ACC112 (cell line): ENCODE data around the gene MCF2L.

ENCODE experiments used
- H2AFZ ChIP-seq: fragments of 200-600 bp; sonication (generic); one replicate; pipeline ENCODE4 v1.6.0; 2017; ENCODE audit warnings: antibody characterized with exemption, low read length; ENCODE audit not compliant: unreplicated experiment
- H3K27ac ChIP-seq: fragments of 200-600 bp; sonication (generic); 2 replicates; pipeline ENCODE4 v1.5.1; 2014; ENCODE audit warnings: low read depth, mild to moderate bottlenecking, antibody characterized with exemption, low read length, moderate library complexity
- H3K27me3 ChIP-seq: fragments of 200-600 bp; sonication (generic); 2 replicates; pipeline ENCODE4 v1.6.1; 2014; ENCODE audit warnings: mild to moderate bottlenecking, antibody characterized with exemption, low read length, moderate library complexity, mixed read lengths; ENCODE audit not compliant: insufficient read depth
- H3K36me3 ChIP-seq: fragments of 200-600 bp; sonication (generic); 2 replicates; pipeline ENCODE4 v1.6.1; 2016; ENCODE audit warnings: mild to moderate bottlenecking, antibody characterized with exemption, low read length, moderate library complexity, mixed read lengths; ENCODE audit not compliant: insufficient read depth
- H3K4me1 ChIP-seq: fragments of 200-600 bp; sonication (generic); one replicate; pipeline ENCODE4 v1.6.1; 2016; ENCODE audit warnings: low read length, mixed read lengths; ENCODE audit not compliant: insufficient read depth, unreplicated experiment, control insufficient read depth
- H3K4me3 ChIP-seq: fragments of 200-600 bp; sonication (generic); 2 replicates; pipeline ENCODE4 v1.5.1; 2014; ENCODE audit warnings: mild to moderate bottlenecking, low read depth, low read length
- H3K79me2 ChIP-seq: fragments of 200-600 bp; sonication (generic); one replicate; pipeline ENCODE4 v1.6.0; 2016; ENCODE audit warnings: low read length; ENCODE audit not compliant: control insufficient read depth, unreplicated experiment, insufficient read depth

Gene MCF2L

DNA sequence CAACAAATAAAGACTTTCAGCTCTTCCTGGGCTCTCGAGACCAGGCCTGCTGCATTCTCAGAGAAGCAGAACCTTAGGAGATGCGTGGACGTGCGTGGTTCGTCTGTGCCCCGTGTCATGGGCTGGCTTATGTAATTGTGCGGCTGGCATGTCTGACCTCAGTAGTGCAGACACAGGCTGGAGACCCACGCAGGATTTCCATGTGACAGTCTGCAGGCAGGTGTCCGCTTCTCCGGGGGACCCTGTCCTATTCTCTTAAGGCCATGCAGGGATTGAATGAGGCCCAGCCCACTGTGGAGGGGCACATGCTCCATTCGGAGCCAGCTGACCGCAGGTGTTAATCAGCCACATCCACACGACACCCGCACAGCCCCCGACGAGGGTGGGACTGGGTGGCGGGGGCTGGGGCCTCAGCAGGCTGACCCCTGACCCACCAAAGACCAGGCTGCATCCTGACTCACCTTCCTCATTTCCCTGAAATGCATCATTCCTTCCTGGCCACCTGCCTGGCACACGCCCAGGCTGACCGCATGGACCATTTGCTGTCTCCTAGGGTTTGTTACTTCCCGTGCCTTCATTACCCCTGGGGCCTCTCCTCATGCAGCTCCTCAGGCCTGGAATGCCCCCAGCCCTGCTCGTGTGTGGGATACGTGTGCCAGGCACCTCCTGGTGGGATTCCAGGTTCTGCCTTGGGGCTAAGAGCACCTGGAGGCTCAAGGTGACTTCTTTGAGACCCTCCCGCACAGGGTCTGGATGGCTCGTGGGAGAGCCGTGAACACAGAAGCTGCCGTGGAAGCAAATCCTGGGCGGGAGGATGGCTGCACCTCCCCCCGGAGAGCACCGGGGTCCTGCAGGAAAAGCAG is 10.7 kb upstream of the MCF2L start:
- Histone ChIP-seq H3K27ac (no peak overlapping the region), H3K4me3 (no peak overlapping the region), H3K36me3 (no peaks in the 10 kb centered on the region), H3K4me1 (no peaks in the 10 kb centered on the region), H3K79me2 (no peaks in the 10 kb centered on the region), H3K27me3 (peaks cover 51% of the 10 kb centered on the region), H2AFZ (no peak overlapping the region)

DNA sequence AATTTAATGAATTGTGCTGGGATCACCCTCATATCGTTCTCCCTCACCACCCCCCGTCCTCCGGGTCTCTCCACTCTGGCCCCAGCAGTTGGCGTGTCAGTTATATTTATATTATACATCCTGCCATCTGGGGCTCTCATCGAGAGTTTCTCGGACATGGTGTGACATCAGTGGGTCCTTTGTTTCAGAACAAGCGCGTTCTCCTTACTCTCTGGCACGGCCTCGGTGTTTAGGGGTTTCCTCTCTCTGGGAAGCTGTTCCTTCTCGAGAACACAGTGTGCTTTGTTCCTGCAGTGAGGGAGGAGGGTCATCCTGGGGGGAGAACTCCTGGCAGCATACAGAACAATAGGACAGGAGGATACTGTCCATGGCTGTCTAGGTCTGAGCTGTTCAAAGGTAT is 9.8 kb upstream of the MCF2L start:
- Histone ChIP-seq H3K36me3 (no peaks in the 10 kb centered on the region), H2AFZ (no peak overlapping the region), H3K4me3 (no peak overlapping the region), H3K79me2 (no peaks in the 10 kb centered on the region), H3K27me3 (peaks cover 47% of the 10 kb centered on the region), H3K27ac (no peak overlapping the region), H3K4me1 (no peaks in the 10 kb centered on the region)

DNA sequence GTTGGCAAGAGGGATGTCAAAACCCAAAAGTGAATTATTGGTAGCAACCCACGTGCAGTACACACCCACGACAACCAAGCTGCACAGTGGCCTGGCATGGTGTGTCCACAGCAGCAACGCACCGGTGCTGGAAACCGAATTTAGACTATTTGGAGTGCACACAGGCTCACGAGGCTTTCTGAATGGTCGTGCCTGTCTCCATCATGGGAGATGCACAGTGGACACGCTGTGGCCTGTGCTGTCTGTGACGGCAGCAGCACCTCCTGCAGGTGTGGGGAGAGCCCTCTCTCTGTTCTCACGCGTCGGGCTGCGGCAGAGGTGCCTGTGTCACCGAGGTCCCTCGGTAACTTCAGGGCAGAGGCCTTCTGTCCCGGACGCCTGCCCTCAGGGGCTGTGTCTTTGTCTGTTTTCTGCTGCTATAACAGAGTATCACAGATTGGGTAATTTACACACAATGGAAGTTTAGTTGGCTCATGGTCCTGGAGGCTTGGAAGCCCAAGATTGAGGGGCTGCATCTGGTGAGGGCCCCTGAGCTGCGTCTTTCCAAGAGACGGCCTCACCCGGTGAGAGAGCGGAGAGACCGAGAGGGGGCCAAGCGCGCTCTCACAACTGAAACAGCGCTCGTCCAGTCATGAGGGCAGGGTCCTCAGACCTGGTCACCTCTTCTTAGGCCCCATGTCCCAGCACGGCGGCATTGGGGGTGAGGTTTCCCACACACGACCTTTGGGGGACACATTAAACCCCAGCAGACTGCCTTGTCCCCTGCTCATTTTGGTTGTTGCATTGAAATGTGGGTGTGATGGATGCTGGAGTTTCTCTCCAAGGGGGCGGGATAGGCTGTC is 9.1 kb upstream of the MCF2L start:
- Histone ChIP-seq H3K27me3 (peaks cover 47% of the 10 kb centered on the region), H3K79me2 (no peaks in the 10 kb centered on the region), H2AFZ (no peak overlapping the region), H3K4me3 (no peak overlapping the region), H3K36me3 (no peaks in the 10 kb centered on the region), H3K4me1 (no peaks in the 10 kb centered on the region), H3K27ac (no peak overlapping the region)

DNA sequence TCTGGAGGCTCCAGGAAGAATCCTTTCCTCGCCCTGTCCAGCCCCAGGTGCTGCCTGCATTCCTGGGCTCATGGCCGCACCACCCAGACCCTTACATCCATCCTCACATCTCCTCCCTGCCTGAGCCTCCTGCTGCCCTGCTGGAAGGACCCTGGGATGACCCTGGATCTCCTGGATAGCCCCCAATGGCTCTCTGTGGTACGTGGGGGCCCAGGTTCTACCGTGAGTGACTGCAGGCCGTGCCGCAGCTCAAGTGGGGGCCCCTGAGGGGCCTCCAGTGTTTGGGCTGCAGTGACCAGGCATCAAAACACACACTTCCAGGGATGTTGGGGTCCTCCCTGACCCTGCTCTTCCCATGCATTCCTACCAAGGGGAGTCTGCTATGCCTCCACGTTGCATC is 8.3 kb upstream of the MCF2L start:
- H3K36me3 ChIP-seq: no peaks in the 10 kb centered on the region
- no peaks in the 10 kb centered on the region for H3K79me2 ChIP-seq
- H3K4me3 ChIP-seq: no peak overlapping the region
- H3K4me1 ChIP-seq: no peaks in the 10 kb centered on the region
- no peak overlapping the region for H3K27ac ChIP-seq
- H2AFZ ChIP-seq: no peak overlapping the region
- H3K27me3 ChIP-seq: peaks cover 47% of the 10 kb centered on the region

DNA sequence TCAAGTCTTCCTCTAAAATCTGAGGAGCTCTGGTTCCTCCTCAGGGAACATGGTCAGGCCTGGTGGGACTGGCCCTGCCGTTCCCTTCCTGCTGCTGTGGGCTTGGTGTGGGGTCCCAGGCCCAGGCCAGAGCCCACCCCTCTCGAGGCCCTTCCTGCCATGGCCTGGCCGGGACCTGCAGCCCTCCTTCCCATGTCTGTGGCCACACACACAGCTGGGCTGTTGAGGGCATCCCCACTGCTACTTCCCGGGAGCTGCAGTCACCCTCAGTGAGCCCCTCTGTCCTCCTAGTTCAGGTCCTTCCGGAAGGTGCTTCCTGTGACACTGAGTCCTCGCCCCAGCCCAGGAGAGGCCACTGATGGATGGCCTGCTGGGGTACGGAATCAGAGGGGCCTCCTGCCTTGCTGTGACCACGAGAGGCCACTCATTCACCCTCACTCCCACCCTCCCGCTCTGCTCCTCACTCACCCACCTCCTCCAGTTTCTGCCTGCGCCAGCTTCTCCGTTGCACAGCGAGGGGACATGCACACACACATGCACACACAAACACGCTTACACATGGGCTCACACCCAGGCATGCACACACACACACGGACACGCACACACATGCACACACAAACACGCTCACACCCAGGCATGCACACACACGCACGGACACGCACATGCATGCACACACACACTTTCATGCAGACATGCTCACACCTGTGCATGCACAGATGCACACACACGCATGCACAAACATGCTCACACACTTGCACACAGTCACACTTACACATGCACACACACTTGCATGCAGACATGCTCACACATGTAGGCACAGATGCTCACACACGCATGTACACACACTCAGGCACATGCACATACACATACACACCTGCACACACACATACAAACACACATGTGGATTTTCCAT is 7.3 kb upstream of the MCF2L start:
- Histone ChIP-seq H3K27ac (no peak overlapping the region), H2AFZ (no peak overlapping the region), H3K36me3 (no peaks in the 10 kb centered on the region), H3K4me3 (no peak overlapping the region), H3K4me1 (no peaks in the 10 kb centered on the region), H3K27me3 (peaks cover 49% of the 10 kb centered on the region), H3K79me2 (no peaks in the 10 kb centered on the region)

DNA sequence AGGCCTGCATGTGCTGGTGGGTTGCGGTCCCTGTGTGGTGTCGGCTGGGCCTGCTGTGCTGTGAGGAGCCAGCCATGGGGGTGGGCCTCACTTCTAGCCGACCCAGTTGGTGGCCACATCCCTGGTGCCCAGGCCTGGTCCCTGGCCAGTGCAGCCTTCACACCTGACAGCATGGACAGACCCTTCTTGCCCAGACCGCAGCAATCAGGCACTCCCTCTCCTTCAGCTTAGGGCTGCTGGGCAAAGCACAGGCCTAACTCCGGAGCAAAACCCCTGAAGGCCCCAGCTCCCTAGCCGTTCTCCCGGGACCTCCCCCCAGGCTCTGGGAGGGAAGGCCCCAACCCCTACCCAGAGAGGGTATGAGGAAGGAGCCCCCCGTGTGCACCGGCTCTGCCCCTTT is 6.6 kb upstream of the MCF2L start:
- Histone ChIP-seq H3K27me3 (peaks cover 49% of the 10 kb centered on the region), H3K36me3 (no peaks in the 10 kb centered on the region), H3K79me2 (no peaks in the 10 kb centered on the region), H3K4me3 (no peak overlapping the region), H2AFZ (no peak overlapping the region), H3K4me1 (no peaks in the 10 kb centered on the region), H3K27ac (no peak overlapping the region)

DNA sequence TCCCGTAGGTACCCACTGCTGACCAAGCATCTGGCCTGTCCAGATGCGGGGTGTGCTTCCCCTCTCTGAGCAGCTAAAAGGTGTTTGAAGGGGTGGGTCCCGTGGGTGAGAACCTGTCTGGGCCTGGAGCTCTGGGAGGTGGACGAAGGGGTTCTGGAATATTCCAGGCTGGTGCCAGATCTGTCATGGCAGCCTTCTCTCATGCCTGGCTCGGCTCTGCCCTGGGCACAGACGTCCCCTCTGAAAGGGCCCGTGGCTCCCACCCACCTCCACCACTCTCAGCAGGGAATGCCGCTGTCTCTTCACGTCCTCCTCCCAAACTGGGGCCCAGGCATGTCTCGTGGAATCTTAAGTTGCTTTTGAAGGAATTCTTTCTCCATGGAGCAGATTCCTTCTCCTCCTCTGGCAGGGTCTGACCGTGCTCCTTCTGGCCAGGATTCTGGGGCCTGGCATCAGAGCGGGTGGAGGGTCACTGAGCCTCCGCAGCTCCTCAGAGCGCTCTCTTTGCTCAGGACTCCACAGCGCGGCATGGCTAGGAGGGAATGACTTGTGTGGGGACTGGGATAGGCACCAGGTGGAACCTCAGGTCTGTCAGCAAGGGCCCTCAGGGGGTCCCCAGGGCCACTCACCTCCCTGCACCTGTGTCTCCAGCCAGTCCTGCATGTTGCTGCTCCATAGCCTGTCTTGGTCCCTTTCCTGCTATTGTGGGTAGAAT is 5.9 kb upstream of the MCF2L start:
- no peaks in the 10 kb centered on the region for H3K79me2 ChIP-seq
- H2AFZ ChIP-seq: no peak overlapping the region
- H3K4me1 ChIP-seq: no peaks in the 10 kb centered on the region
- no peak overlapping the region for H3K27ac ChIP-seq
- no peaks in the 10 kb centered on the region for H3K36me3 ChIP-seq
- no peak overlapping the region for H3K4me3 ChIP-seq
- peaks cover 56% of the 10 kb centered on the region for H3K27me3 ChIP-seq

DNA sequence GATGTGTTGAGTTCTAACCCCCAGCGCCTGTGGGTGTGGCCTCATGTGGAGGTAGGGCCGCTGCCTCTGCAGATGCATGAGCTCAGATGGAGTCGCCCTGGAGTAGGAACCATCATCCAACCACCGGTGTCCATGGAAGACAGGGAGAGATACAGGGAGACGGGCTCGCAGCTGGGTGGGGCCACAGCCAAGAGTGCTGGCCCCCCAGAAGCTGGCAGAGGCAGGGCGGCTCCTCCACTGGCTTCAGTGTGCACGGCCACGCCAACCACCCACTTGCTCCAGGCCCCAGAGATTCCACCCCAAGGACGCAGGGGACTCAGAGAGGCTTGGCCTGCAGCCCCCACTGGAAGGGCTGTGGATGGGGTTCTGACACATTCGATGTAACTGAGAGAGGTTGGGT is 5.4 kb upstream of the MCF2L start:
- no peaks in the 10 kb centered on the region for H3K79me2 ChIP-seq
- no peaks in the 10 kb centered on the region for H3K36me3 ChIP-seq
- peaks cover 61% of the 10 kb centered on the region for H3K27me3 ChIP-seq
- H3K27ac ChIP-seq: no peak overlapping the region
- no peak overlapping the region for H3K4me3 ChIP-seq
- H2AFZ ChIP-seq: no peak overlapping the region
- H3K4me1 ChIP-seq: no peaks in the 10 kb centered on the region

DNA sequence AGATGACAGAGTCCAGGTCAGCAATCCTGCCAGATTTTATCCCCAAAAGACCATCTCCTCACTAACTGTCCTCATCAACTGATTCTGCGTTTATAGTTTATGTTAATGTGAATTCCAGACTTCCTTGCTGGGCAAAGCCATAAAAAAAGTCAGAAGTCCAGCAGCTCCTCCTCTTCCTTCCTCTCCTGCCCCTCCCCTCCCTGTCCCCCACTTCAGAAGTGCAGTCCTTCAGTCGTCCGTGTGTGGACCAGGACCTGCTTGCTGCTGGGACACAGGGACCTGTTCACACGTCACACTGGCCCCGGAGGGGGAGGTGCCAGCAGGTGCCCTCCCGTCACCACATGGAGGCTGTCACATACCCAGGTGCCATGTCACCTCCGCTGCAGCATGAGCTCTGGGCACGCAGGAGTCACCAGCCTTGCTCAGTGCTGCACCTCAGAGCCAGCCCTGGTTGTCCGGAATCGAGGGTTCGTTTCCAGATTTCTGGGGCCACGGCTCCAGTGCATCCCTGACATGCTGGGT is 4.0 kb upstream of the MCF2L start:
- peaks cover 65% of the 10 kb centered on the region for H3K27me3 ChIP-seq

More for the DNA sequence above, 4.0 kb upstream of the MCF2L start:
- no peak overlapping the region for H2AFZ ChIP-seq
- H3K4me3 ChIP-seq: no peak overlapping the region
- no peaks in the 10 kb centered on the region for H3K4me1 ChIP-seq
- H3K79me2 ChIP-seq: no peaks in the 10 kb centered on the region
- H3K36me3 ChIP-seq: no peaks in the 10 kb centered on the region
- no peak overlapping the region for H3K27ac ChIP-seq
